Mammary epithelial cell (primary cell): ENCODE measurements around the gene SLC25A44.

Experiments
- CTCF ChIP-seq, 2 donors: IDR thresholded peaks in 1 of 2; conservative IDR thresholded peaks in 1 of 2; 2 replicates each; pipeline ENCODE4 v1.5.1; 2011 to 2012; ENCODE audit warnings: inconsistent platforms in 2 of 2, low read length in 2 of 2, mild to moderate bottlenecking in 2 of 2, control low read depth in 1 of 2, low read depth in 1 of 2; ENCODE audit not compliant: insufficient read depth in 1 of 2; ENCODE audit errors: extremely low read depth in 1 of 2
- EZH2 ChIP-seq: IDR thresholded peaks from 2 replicates; pipeline ENCODE4 v1.6.1; 2012; ENCODE audit warnings: low read length, inconsistent platforms, borderline replicate concordance

GRCh38 chr1:156226782-156227181 is 32.9 kb downstream of the SLC25A44 start:
- TF ChIP-seq CTCF (conservative IDR thresholded peaks at IDR 0.05 in 1 of 2, IDR thresholded peaks at IDR 0.05 in 1 of 2; ENCODE audit: extremely low read depth in 1 of 2, insufficient read depth in 1 of 2, low read depth in 1 of 2, low read length in 2 of 2) = no peak
- TF ChIP-seq EZH2 = no peak
